Keratinocyte (primary cell): ENCODE measurements around the gene CHD1.

Experiments used
- CTCF ChIP-seq, 3 experiments: IDR thresholded peaks in 1 of 3; conservative IDR thresholded peaks in 1 of 3; optimal IDR thresholded peaks in 1 of 3; 2 replicates in 2 of 3; 3 replicates in 1 of 3; pipeline versions ENCODE3 to v1.5.1; 2011; ENCODE audit warnings: low read length in 3 of 3, mild to moderate bottlenecking in 3 of 3, moderate library complexity in 2 of 3, control low read depth in 1 of 3, inconsistent platforms in 1 of 3; ENCODE audit not compliant: insufficient read depth in 2 of 3; ENCODE audit errors: extremely low read depth in 1 of 3
- EZH2 ChIP-seq: IDR thresholded peaks from one replicate; pipeline ENCODE4 v1.6.1; 2012; ENCODE audit warnings: inconsistent platforms, mild to moderate bottlenecking, low read length, moderate library complexity

- TF ChIP-seq CTCF (optimal IDR thresholded peaks at IDR 0.05 in 1 of 3, IDR thresholded peaks at IDR 0.05 in 1 of 3, conservative IDR thresholded peaks at IDR 0.05 in 1 of 3; ENCODE audit: extremely low read depth in 1 of 3, insufficient read depth in 2 of 3, low read length in 3 of 3) (no peak), EZH2 (no peak)
Measured at GRCh38 chr5:98880598-98880997, 48.2 kb downstream of the CHD1 start.
